HTR-8/SVneo (cell line): ENCODE data around the gene MAPK10.

ENCODE experiments used
- DNase-seq: peaks from one replicate; pipeline ENCODE4 v3.0.0; 2011; ENCODE audit warnings: low spot score, mixed read lengths; ENCODE audit not compliant: insufficient read length
- FAIRE-seq: peaks from 2 replicates; lab custom pipeline; 2011; peaks lifted over from hg19 to GRCh38; lab: Jason Lieb, UNC

Gene MAPK10

DNA sequence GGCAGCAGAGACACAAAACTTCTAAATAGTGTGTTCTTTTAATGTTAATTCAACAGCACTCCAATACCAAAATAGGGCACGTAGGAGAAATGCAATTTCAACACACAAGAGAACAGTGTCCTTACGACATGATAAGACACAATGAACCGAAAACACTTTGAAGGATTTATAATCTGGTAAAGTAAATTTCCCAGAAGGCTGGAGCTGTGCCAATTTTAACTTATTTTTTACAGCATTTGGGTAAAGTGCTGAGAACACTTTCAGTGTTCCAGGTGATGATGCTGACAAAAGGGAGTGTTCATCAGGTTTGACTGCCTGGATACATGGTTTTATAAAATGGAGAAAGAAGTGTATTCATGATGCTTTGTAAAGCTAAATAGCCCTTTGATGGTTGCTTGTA lies 76.5 kb downstream of the MAPK10 start:
- FAIRE-seq (no peak), DNase-seq (no peak)

DNA sequence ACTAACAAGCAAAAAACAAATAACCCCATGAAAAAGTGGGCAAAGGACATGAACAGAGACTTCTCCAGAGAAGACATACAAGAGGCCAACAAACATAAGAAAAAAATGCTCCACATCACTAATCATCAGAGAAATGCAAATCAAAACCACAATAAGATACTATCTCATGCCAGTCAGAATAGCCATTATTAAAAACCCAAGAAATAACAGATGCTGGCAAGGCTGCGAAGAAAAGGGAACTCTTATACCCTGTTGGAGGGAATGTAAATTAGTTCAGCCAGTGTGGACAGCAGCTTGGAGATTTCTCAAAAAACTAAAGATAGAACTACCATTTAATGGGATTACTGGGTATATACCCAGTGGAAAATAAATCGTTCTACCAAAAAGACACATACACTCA lies 79.6 kb downstream of the MAPK10 start:
- FAIRE-seq = no peak
- no peak for DNase-seq

DNA sequence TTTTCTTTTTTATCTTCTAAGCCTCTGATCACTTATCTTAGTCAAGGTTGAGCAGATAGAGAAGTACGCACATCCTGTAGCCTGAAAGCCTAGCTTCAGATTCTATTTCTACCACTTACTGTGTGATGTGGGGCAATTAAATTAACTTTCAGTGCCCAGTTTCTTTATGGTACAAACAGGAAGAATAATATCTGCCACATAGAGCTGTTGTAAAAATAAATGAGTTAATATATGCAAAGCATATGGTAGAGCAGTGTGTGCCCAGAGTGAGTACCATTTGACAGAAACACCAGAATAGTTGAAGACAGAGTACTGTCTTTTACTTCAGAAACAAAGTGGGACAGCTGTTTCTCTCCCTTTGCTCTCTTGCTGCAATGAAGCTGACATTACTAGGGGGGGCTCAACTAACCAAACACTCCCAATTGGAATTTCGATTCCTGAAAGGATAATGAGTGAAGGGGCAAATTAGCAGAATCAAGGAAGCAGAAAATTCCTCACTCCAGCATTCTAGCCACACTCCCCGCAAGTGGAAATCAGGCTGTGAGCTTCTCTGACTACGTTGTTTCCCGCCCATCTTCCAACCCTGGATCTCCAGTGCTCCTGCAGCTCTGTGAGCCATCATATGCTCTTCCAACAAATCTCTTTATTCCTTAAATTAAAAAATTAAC lies 80.4 kb downstream of the MAPK10 start:
- DNase-seq = no peak
- FAIRE-seq = no peak

DNA sequence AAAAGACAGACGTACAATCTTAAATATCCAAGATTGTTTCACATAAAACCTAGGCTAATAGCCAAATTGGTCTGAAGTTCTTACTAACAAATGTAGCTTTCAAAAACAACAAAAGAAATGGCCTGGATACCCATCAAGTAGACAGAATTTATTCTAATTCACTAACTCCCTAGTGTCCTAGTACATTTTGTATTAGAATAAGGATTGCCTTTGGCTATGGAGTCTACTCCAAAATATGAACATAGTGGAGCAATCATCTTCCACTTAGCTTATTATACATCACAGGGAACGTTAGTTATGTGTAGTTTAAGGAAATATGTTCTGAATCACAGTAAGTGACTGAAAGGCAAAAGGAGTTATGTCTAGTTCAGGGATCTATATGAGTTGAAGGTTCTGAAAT lies 81.7 kb downstream of the MAPK10 start:
- FAIRE-seq (no peak), DNase-seq (no peak)

DNA sequence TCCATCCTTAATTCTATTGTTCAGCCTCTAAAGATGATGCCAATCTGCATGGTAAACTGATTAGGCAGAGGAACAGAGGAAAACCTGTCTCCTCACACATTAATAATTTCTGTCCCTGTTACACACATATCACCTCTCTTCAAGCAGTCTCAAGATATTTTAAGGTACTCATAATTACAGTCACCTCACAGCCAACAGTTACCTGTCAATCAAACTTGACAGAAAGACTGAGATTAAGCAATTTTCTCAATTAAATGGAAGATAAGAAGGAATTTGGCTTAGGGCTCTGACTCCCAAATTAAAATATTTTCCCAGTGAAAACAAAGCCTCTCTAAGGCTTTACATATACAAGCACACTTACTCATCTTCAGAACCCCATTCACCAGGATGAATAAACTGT lies 85.2 kb downstream of the MAPK10 start:
- no peak for DNase-seq
- no peak for FAIRE-seq

DNA sequence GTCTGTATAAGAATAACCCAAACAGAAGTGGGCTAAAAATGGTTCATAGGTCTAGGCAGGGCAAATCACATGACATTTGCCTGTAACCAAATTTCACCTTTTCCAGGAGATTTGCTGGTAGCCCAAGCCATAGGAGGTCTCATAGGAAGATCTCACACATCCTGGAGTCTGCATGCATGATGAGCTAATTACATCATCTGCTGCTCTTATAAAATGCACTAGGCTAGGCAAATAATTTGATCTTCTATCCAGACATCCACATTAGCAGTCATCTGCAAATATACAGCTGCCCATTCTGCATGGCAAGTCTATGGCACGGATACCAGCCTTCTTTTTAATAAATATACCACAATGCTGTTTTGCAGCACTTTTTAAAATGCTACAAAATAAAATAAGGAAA lies 87.2 kb downstream of the MAPK10 start:
- no peak for DNase-seq
- no peak for FAIRE-seq

DNA sequence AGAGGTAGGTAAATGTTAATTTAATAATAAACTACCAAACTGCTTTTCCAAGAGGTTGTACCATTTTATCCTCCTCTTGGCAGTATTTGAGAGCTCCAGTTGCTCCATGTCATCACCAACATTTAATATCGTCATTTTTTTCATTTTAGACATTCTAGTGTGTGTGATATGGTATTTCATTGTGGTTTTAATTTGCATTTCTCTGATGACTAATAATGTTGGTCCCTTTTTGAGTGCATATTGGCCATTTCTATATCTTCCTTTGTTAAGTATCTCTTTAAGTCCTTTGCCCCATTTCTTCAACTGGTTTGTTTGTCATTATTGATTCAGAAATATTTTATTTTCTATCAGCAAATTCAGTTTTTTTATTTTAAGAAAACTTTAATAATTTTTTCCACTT lies 88.8 kb downstream of the MAPK10 start:
- FAIRE-seq (no peak), DNase-seq (no peak)

DNA sequence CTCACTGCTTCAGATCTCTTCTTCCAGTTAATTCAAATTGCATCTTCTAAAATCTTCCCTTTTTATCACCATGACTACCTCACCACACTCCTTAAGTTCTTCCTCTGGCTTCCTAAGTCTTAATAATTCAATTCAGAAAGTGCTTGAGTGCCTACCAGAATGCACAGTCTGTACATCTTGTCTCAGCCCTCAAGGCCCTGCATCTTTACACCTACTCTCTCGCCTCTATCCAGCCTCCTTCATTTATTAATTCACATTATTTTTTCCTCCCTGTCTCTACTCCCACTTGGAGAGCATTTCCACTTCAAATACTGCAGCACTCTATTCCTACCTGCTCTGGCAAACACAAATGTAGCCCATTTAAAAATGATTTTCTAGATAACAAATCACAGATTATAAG lies 90.5 kb downstream of the MAPK10 start:
- FAIRE-seq = no peak
- no peak for DNase-seq

DNA sequence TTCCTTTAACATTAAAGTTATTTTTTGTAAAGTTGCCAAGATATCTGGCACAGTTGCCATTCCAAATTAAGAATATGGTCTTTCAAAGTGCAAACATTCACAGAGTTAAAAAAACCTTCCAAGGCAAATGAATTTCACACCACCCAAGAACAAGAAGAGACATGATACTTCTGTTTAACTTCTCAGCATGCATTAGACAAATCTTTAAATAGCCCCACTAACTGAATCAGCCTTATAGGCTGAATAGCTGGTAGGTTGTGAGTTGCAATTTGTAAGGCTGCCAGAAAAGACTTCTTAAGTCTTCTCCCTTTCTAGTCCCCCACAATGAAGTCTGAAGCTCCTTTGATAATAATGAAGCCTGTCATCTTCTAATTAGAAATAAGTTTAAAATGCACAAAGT lies 95.6 kb downstream of the MAPK10 start:
- no peak for FAIRE-seq
- DNase-seq = no peak

DNA sequence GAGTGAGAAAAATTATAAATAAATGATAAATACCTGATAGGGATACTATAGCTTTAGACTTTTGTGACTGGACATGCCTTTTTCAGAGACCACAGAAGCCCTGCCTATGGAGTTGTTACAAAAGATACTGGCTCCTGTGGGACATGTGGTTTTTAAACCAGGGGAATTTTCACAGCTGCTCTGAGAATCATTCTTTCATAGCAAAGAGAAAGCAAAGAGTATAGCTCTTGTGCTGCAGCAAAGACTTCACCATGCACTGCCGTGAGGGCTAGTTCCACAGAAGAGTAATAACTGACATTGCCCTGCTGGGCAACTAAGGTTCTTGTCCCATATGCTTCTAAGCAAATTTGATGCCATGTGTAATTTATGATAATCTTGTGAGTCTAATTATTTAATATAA lies 98.2 kb downstream of the MAPK10 start:
- DNase-seq = no peak
- FAIRE-seq = no peak

DNA sequence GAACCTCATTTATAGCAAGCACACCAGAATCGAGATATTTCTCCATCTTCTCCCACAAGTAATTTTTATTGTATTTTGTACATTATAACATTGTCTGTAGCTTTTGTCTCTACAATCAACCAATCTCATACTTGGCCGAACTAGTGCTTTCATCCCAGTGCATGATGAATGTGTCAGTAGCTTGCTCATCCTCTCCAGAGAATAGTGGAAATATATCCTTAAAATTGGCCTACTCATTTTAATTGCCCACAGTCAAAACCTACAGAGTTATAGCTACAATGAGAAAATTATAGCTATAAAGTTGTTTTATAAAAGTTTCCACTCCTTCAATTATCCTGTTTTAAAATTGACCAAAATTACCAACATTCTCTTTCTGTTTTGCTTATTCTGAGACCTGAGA lies 103.8 kb downstream of the MAPK10 start:
- FAIRE-seq (no peak), DNase-seq (no peak)

DNA sequence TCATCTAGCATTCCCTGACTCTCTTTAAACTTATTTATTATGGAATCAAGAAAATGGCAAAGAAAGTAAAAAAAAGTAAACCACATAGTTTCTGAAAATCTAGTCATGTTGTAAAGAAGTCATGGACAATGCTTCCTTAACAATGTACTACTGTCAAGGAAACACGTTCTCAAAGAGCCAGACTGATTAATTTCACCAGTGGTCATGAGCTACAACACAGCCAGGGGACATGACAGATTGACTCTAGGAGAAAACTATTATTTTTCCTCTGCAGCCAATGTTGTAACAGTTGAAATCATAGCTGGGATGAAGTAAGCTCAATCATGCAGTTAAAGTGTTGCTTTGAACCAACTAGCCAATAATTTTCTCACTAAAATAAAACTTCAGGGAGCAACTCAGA lies 109.2 kb downstream of the MAPK10 start:
- DNase-seq = no peak
- no peak for FAIRE-seq

DNA sequence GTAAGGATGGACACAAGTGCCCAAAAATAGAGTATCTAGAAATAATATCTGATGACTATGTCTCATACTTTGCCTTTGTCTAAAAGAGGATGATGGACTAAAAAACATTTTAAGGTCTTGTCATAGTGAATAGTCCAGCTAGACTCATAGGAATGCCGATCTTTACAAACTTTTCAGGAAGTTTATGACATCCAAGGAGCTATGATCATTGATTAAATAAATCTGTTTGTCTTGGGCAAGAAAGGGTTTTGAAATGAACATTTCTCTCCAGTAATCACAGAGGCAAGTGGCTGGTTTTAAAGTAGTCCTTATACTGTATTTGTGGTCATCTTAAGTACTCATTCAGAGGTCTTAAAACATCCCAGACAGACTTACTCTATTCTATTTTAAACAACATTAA lies 109.8 kb downstream of the MAPK10 start:
- FAIRE-seq = no peak

DNA sequence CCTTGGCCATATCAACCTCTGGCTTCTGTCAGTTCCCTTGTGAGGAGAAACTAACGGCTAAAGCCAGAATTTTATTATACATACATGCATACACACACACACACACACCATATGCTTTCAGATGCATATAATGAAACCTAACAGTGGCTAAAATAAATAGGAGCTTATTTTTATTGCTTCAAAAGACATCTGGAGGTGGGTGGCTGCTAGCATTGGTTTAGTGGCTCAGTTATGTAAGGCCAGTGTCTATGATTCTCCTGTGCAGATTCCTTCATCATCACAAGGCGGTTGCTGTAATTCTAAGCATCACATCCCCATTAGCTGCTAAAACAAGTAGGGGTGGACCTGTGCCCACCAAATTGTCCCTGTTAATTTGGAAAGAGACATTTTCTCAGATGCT lies 110.8 kb downstream of the MAPK10 start:
- no peak for DNase-seq
- no peak for FAIRE-seq

More for the DNA sequence above, 109.8 kb downstream of the MAPK10 start:
- DNase-seq = no peak

DNA sequence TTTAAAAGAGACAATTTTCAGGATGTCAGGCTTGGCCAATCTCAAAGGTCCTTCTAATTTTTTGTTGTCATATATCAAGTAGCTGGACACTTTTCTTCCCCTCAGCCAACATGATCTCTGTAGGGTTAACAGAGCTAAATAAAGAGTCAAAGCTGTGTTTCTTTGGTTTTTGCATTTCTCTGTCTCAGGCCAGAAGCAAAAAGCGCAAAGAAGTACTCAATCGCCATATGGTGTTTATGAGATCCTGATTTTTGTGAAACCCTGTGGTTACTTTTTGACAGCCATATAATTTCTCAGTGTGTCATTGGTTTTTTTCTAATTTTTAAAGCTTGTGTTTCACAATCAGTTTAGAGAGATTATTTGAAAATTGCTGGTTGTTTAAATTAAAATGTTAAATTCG lies 111.9 kb downstream of the MAPK10 start:
- DNase-seq = no peak
- FAIRE-seq = no peak

DNA sequence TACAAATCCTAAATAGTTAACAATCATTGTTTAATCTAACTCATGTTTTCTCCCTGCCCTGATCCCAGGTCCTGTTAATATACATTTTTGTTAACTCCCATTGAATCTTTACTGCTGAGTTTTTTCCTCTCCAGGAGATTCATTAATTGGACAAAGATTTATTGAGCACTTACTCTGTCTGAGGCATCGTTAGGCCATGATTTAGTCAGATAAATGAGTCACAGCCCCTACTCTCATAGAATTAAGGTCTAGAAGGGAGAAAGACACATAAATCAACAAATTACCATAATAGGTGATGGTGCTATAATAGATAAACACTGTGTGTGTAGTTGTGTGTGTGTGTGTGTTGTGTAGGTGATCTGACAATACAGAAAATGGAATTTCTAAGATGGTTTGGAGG lies 112.5 kb downstream of the MAPK10 start:
- DNase-seq = no peak
- no peak for FAIRE-seq

DNA sequence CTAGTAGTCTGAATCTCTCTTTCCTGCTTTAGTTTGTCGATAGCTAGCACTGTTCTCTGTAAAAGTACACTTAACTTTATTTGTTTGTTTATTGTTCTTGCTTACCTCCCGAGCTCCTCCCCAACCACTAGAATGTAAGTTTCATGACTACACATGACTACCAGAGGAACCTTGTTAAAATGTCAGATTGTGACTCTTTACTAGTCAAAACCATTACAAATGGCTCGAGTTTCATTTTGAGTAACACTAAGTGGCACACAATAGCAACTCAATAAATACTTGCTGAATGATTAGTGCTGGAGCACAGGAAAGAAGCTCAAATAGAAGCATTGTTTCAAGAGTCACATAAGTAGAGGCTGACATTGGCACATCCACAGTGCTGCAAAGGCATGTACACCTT lies 116.1 kb downstream of the MAPK10 start:
- FAIRE-seq = no peak

DNA sequence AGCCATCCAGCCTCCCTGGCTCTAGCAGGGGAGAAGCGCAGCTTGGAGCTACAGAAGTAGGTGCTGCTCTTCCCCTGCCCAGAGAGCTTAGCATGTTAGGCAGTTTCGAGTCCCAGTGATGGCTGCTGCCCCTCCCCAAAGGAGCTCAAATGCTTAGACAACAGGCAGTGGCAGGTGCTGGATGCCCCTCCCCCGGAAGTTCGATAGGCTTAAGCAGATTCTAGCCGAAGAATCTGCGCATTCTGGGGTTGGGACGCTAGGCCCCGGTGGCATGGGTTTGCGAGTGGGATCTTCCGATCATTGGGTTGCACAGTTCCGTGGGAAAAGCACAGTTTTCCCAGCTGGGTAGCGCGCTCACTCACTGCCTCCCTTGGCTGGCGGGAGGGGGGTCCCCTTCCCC lies 117.2 kb downstream of the MAPK10 start:
- DNase-seq = no peak
- FAIRE-seq = no peak

More for the DNA sequence above, 116.1 kb downstream of the MAPK10 start:
- DNase-seq = no peak

DNA sequence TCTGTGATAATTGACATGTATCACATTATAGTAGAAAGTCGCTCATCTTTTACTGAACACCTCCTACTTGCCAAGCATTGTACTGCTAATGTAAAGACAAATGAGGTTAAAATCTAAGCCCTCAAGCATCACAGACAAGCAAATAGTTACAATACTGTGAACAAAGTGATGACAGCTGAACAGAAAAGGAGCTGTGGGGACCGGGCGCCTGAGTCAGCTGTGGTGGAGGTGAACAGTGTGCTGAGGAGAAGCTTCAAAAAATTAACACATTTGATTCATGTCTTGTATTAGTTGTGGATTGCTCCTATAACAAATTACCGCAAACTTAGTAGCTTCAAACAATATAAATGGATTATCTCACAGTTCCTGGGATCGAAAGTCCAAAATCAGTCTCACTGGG lies 124.3 kb downstream of the MAPK10 start:
- FAIRE-seq = no peak
- no peak for DNase-seq

DNA sequence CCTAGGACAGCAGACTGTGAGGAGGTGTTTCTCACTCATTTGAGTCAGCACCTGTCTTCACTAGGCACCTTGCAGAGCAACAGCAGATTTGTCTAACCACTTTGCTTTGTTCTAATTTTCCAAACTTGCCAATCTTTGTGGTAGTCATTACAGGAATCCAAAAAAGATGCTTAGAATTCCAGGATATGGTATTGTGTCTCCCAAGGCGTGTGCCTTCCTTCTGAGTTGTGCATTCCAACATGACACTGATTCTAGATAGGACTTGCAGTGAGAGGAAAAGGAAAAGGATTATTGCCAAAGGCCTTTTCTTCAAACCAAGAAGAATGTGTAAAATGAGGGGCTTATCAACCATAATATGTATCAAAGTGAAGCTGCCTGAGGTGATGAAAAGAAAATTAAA lies 126.2 kb downstream of the MAPK10 start:
- no peak for FAIRE-seq
- DNase-seq = no peak

DNA sequence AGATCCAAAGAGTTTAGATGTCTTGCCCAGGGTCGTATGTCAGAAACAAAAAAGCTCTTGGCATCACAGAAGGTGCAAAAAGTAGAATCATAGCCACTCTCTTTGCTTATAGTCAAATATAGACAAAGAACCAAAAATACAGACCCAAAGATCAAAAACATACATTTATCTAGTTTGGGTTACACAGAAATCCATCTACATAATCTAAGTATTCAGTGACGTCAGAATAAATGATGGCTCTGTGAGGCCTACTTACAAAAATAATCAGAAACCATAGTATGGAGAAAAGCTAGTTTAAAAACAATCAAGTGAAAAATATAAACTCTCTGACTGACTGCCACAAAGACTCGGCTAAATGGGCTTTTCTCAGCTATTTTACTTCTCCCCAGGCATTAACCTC lies 126.8 kb downstream of the MAPK10 start:
- DNase-seq = no peak
- no peak for FAIRE-seq

DNA sequence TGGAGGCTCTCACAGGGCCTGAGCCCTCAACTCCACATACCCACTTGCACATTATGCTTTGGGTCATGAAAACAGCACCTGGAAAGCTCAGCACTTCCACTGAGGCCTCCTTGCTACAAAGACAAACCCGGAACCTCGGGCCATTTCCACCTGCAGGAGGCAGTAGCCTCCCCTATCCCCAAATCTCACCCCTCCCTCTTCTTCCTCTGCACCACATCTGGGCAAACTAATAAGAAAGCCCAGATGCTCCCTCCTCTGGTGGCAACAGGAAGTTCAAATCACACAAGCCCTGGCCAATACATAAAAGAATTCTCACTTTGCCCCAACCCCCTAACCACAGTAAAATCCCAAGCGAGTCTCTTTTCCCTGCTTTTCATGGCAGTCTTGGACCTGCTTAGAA lies 136.4 kb downstream of the MAPK10 start:
- DNase-seq (no peak), FAIRE-seq (no peak)

DNA sequence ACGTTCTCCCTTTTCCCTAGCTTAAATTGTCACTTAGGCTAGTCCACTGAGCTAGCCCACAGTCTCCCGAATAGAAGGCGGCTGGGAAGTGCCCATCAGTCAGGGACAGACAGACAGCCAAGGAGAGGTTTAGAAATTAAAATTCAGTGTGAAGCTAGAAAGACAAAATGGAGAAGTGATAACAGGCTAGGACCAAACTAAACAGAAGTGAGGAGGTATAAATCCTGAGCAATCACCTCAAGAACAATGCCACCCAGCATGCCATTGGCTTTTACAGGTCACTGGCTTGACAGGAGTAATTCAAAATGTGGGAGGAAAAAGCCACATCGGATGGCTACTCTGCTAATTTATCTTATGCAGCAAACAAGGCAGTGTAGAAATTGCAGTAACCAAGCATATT lies 138.9 kb downstream of the MAPK10 start:
- no peak for FAIRE-seq
- no peak for DNase-seq
